Mesenteric fat pad (tissue), 1 donor: ENCODE results near the gene FOXC1. TPM values are rescaled to one million over a fixed set of nuclear protein-coding genes. Genes with fewer than 3 reads are reported as not detected.

Source experiments
- DNase-seq: peaks from one replicate; pipeline ENCODE4 v3.0.0-alpha.2; 2020; ENCODE audit warnings: low spot score
- total RNA-seq: library from RNA; stranded (reverse); fragmentation: NEBNext Ultra II Directional; extraction: Animal tissue kit (Norgen Biotek cat#: 25700); gene quantifications from one replicate; pipeline ENCODE4 v1.2.1, GENCODE V29; 2021
- donor health status: DM: yes; HTN: yes; CAD: no.

FOXC1 gene
- total RNA-seq, 1 donor from 2014 or later = 7.6 TPM

DNA sequence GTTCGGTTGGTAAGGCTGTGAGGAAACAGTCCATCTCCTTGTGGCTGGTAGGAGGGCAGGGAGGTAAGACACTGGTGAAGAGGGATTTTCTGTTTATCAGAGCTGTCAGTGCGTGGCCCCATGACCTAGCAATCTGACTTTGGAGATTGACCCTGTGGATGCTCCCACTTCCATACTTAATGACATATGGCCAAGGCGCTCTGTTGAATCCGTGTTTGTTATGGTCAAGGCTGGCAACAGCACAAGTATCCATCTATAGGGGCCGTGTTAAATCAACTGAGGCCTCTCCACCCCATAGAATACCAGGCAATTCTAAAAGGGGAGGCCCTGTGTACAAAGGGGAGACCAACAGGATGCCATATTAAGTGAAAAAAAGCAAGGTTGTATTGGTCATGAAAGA, 25.6 kb upstream of the FOXC1 start:
- no peak for DNase-seq

DNA sequence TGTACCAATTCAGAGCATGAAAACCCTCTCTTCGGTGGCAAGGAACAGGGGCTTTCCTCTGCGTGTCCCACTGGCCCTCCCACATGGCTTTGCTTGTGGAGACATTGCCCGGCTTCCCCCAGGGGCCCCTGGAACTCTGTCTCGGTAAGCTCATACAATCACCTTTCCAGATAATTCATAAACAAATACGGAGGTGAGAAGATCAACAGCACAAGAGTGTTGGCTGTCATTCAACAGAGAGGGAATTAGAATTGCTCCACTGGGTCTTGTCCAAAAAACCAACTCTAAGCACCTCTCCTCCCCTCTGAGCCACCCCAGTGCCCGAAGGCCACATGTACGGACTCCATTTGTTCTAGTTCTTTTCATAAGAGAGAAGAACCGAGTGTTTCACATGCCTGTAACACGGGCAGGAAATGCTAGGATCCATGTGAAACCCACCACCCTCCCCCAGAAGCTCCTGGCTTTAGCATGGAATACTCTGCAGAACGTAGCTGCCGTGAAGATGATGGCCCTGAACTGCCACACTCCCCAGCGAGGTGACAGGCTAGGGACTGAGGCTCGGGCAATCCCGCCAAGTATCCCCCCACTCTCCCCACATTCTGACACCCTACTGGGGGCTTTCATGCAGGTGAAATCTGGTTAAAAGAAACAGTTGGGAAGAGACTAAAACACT, 24.6 kb upstream of the FOXC1 start:
- no peak for DNase-seq

DNA sequence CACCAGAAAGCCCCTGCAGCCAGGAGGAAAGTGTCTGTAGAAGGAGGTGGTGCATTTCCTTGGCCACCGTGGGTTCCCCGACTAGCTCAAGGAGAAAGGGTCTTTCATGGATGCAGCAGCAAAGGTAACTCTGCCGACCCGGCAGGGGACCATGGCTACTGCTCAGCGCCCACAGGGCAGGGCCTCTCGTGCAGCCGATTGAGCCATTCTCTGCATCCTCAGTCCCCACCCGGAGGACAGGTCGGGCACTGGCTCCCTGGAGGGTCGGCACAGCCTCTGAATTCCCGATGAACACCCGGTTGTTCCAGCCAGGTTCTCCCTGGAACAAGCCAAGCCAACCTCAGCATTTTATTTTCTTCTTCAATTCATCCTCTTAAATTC, 24.1 kb upstream of the FOXC1 start:
- DNase-seq = no peak

DNA sequence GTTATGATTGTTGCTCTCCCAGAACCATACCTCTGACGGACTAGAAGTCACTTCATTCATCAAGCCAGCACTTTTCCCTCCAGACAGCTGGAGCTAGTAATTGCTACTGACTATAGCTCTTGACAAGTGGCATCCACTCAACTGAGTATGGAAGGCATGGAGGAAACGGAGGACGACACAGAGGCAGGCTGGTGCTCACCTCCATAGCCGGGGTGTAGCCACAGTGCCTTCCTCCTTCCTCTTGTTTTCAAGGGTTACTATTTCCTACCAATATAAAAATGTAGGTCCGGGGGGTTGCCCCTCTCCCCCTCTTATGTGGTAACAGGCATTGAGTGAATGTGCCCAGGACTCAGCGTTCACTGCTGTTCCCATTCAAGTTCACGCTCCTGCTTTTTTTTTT, 23.5 kb upstream of the FOXC1 start:
- DNase-seq = no peak

DNA sequence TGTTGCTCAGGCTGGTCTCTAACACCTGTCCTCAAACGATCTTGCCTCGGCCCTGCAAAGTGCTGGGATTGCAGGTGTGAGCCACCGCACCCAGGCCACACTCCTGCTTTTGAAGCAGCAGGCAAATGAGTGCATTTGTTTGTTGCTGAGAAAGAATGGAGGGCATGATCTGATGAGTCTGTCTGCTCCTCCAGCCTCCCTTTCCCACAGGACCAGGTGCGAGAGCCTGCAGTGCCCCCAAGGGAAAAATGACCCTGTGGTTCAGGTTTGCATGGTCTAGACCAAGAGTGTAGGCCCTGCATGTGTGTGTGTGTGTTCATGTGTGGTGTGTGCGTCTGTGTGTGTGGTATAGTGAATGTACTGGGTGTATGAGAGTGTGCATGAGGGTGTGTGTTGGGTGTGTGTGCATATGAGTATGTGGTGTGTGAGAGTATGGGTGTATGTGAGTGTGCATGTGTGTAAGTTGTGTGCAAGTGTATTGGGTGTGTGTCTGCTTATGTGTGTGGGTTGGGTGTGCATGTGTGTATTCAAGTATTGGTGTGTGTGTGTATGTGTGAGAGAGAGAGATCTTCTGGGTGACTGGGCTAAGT, 22.8 kb upstream of the FOXC1 start:
- DNase-seq = no peak

DNA sequence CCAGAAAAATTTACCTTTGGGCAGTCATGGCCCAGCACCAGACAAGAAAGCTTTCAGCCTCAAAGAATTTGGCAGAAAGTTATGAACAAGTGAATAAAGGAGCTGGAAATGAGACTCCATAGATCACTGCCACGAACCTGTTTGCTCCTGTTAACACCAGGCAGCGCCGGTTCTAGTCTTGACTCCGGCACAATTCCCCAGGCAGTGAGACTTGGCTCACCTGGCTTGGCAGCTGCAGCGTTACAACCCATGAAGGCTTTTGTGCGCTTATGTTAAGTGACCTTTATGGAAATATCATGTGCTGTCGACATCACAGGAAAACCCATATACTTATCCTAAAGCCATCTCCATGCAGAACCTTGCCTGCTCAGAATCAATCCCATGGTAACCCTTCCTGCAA, 22.2 kb upstream of the FOXC1 start:
- no peak for DNase-seq

DNA sequence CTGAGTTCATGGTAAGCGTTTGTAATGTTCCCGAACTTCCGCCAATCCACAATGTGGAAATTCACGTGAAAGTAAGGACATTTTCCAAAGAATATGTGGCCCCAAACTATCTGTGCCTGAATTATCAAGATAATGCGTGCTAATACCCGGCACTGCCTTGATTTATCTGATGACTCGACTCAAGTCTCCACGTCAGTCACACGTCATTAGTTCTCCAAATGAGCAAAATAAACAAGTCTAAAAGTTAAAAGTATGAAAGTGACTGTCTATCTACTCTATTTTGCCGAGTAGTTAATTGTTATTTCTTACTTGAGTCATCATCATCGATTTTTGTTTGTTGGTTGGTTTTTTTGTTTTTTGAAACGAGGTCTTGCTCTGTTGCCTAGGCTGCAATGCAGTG, 21.7 kb upstream of the FOXC1 start:
- DNase-seq = no peak

DNA sequence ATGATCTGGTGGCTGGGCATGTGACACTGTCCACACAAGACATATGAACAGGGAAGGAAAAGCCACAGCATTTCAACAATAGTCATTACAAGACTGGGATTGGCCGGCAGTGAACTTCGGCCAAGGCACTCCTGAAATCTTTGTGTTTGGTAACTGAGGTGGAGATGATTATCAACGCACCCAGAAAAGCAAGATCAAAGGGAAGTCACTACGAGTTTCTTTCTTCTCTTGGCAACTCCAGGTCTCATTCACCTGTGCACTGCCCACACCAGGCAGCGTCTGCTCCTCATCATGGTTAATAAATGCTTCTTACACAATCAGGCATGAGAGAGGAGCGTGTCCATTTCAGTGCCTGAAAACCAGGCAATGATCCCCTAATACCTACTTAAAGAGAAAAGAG, 20.5 kb upstream of the FOXC1 start:
- no peak for DNase-seq

DNA sequence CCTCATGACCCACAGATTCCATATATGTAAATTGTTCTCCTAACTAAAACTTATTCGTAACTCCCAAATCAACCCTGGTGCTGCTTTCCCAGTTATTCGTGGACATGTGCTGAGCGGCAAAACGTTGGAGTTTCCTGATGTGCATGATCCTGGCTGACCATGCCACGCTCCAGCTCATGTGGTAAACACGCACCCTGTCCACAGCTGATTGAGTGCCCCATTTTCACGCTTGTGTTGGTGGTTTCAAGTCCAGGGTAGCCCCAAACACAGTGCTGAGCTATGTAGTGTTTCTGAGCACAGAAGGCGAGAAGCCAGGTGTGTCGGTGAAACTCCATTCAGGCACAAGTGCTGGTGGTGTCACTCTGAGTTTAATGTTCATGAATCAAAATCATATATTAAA, 19.1 kb upstream of the FOXC1 start:
- DNase-seq = peak; percentile 77

DNA sequence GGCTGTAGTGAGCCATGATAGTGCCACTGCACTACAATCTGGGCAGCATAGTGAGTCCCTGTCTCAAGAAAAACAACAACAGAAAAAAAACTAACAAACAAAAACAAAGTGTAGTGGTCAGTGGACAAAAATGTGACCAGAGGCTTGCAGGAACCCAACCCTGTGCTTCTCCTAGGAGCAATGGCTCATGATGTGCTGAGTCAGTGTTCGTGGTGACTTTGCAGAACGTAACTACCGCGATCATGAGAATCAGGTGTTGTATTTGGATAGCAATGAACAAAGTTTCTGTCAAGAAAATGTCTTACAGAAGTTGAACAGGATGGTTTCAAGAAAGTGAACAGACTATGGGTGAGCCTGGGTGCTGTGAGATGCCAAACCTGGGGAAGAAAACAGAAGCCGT, 18.5 kb upstream of the FOXC1 start:
- no peak for DNase-seq

DNA sequence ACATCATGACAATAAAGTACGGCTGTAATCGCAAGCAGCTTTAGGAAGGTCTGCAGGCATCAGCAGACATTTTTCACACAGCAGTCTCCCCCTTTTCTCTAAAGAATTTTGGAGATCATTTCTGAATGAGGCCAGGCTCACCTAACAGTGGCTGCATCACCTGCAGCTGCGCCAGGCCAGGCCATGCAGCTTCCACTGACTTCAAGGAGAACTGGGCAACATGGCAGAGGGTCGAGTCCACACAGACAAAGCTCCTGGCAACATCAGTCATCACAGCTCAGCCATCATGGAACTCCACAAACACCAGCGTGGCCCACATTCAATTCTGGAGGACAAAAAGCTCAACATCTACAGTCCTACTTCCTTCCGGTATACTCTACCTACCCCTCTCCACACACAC, 17.8 kb upstream of the FOXC1 start:
- DNase-seq = no peak

DNA sequence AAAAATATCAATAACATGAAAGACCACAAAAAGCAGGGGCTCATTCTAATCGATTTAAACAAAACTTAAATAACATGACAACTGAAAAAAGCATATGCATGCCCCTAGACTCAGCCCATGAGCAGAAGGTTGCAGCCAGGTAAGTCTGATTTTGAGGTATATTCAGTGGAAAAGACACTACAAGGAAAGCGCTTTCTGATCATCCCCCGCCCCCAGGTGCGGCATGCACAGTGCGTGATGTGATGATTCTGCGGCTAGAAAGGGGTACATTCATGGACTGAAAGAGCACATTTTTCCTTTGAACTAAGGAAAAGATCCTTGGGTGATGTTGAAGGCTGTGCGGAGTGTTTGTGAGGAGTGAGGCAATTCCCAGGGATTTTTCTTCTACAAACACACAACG, 16.9 kb upstream of the FOXC1 start:
- no peak for DNase-seq

DNA sequence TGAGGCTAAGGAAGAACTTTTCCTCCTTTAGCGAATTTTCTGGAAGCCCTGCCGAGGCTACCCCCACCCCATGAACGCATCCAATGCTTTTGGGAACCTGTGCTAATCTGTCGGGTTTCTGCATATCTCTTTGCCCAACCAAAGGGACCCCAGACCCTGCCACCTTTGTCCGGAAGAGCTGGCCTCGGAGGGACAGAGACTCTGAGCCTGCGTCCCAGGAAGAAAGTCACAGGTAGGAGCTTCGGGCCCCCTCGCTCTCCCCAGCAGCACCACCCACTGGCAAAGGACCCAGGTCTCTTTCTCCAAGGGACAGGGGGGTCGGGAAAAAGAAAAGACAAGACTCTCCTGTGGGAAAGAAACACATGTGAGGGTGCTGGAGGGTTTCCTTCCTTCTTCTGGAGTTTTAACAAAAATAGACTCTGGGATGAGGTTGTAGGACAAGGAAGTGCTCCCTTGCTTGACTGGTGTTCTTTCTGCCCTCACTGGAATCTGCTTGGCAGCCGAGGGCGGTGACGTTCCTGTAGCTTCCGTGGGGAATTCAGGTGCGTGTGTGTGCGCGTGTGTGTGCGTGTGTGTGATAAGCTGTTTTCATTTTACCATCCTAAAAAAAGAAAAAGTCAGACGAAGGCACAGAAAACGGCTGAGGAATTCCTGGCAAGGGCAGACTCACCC, 16.3 kb upstream of the FOXC1 start:
- DNase-seq = no peak

DNA sequence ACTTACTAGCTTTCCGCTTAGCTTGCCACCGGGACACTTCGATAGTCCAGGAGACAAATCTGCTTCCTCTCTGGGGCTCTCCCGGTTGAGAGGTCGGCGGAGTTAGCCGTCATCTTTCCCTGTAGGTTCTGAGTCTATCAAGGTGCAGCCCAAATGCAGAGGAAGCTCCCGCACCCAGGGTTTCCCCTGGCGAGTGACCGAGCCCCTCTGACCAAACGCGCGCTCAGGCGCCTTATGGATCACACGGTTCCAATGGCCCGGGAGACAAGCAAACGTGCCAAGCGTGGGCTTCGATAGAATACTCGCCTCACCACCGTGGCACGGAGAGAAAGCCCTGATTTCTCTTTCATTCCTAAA, 15.8 kb upstream of the FOXC1 start:
- DNase-seq = peak; percentile 71

DNA sequence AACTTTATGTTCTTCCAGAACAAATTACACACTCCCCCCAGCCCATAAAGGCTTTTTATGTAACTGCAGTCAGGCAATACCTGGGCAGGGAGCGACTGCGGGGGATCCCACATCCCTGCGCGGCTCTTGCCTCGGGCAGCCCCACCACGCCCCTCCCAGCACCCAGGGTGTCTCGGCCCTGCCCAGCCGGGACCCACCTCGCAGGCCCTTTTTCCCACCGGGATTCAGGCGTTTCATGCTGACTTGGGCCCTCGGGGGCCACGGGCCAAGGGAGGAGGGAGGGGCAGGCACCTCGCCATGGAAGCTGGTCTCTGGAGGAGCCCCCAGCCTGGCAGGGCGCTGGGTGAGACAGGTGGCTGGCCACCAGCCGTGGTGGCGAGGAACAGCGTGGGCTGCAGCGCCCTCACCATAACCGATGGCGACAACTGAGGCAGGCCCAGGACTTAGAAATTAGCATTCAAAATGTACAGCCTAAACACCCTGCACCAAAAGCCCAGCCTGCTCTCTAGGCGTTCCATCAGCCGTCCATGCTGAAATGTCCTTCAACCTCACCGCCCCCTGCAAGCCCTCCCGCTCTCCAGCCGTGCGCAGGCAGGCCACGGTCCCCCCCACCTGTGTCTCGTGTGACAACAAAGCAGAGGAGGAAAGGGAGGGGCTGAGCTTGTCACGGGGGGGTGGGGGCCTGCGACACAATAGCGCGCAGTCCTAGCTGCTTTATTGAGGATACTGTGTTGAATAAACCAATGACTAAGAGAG, 15.1 kb upstream of the FOXC1 start:
- DNase-seq = peak; percentile 83

DNA sequence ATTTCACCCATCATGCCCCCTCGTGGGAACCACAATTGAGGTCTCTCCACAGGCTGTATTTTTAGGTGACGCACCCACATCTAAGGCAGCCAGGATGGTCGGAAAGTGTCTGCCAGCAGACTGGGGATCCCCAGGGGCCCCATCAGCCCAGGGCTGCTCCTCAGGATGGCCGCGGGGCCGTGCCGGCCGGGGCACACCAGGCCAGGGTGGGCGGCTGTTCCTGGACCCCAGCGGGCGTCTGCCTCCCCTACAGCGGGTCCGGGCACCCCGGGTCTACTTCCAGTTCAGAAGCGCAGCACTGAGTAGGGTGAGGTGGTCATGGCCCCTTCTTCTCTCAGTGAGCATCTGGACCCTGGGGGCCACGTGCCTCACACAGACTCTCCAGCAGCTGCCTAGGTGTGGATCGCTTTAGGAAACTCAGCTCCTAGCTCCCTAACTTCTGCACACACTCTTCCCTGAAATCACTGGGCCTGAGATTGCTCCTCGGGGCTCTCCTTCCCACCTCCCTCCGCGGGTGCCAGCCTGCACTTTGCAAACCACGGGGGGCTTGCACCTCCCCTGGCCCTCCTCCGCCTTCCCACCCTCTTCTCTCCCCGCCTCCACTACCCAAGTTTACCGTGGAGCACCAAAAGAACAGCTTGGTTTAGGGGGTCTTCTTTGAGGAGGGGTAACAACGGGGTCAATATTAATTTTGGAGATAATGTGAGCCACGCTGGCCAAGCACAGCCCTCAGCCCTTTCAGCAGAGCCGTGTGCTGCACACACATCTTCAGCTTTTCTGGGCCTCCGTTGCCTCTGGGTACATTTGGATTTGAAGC, 14.2 kb upstream of the FOXC1 start:
- peak; percentile 88 for DNase-seq

DNA sequence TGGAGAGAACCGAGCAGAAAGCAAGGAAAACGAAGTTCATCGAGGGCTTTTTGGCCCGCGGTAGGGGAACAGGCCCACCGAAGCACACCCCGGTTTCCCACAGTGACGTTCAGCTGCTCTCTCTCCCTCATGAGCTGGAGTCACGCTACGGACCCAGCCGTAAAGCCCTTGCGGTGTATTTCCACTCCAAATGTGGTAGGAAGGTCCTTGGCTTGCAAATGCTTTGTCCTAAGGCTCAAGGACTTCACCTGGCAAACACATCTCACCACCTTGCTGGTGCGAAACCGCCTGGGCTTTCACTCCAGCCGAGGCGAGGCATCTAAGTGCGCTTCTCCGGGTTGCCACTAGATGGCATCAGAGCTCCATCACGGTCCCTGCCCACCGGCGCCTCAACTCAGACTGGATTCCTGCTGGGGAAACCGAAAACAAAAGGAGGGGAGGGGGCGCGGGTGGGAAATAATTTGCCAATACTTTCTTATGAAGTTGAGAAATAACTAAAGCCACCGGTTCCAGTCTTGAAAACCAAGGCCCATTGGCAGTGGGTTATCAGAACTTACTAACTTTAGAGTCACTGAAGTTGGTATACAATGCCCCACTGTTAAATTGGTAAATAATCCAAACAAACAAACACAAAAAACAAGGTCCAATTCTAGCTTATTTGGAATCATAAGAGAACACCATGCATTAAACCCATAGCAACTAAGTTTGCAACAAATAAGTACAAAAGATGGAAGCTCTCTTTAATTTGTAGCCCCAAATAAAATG, 13.4 kb upstream of the FOXC1 start:
- peak; percentile 90 for DNase-seq

DNA sequence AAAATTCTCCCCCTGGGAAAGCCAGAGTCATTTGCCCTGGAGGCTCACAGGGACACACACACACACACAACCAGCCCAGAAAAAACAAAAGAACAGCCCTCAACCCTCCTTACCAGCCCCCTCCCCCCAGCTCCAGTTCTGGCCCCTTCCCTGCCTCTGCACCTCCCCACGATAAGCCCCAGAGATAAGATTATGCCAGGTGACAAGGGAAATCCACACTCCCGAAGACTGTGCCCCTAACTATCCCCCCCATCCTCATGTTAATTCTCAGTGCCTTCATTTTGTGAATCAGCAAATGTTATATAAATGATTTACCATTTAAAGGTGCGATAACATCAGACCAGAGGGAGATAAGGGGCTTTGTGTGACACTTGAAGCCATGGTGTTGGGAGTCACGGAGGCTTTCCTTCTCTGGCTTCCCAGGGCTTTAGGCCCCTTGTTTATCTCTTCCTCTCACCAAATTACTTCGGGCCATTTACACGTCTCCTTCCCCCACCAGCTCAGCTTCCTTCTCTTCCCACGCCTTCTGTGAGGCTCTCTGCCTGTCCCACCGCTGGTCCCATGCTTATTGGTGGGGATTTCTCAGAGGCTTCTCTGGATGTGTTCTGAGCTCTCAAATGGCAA, 12.5 kb upstream of the FOXC1 start:
- DNase-seq = no peak

DNA sequence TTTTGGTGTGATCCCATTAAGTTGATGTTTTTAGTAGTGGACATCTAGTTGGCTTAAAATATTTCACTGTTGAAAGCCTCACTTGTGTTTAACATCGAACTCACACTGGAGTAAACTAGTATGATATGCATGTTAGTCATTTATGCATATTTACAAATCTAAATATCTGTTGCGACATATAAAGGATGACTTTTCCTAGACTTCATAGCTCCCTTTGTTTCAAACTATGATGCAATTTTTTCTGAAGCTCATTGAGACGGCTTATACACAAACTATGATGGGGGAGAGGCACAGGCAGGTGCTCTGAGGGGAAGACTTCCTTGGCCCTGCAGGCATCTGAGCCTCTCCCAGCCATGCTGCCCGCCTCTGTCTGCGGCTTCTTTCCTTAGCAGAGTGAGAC, 11.8 kb upstream of the FOXC1 start:
- DNase-seq = no peak

DNA sequence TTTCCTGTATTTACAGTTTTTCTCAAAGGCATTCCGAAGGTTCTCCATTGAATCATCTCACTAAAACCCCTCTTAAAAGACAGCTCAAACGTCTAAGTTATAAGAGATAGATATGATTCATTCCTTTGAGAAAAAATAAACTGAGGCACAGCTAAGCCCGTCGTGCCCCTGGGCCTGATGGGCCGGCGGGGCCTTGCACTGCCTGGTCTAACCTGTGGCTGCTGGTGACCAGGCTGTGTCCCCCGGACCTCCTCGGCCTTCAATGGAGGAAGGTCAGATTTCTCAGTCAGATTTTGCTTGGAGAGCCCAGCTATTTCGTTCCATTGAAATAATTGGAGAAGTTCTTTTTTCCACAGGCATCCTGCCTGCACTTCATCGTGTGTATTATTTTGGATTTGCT, 11.3 kb upstream of the FOXC1 start:
- DNase-seq = no peak
